ENCODE data around the gene TRPC1. TPM values are rescaled to one million over a fixed set of nuclear protein-coding genes. Genes with fewer than 3 reads are reported as not detected.
"Not testable (repeated sequence)": the region's sequence is repeated elsewhere in the genome, so short reads cannot be mapped to it uniquely, and the experiment has no call there.

TRPC1 gene
- total and polyA plus RNA-seq, 3 experiments from 2014 or later: 0.72 to 2.8 (median 1.1) TPM

GRCh38 chr3:142732066-142732465 is 8.2 kb downstream of the TRPC1 start:
- ChIA-PET POLR2A (no interaction called here), CTCF (no interaction called here)
- H3K9me3 ChIP-seq (ENCODE audit: low read length): no peaks in the 10 kb centered on the region
- no peak overlapping the region for H3K27ac ChIP-seq (ENCODE audit: low read depth, low read length)
- H3K36me3 Mint-ChIP-seq: no peaks in the 10 kb centered on the region
- H3K27me3 Mint-ChIP-seq: peaks cover 0 to 2% of the 10 kb centered on the region in 2 donors
- no peaks in the 10 kb centered on the region for H3K4me1 ChIP-seq (ENCODE audit: insufficient read depth, low read length)
- no peaks in the 10 kb centered on the region for H3K4me1 Mint-ChIP-seq
- H3K27ac Mint-ChIP-seq: no peak overlapping the region
- no peaks in the 10 kb centered on the region for H3K9me3 Mint-ChIP-seq
- no peak overlapping the region for H3K4me3 ChIP-seq (ENCODE audit: low read length)
- no peaks in the 10 kb centered on the region for H3K27me3 ChIP-seq (ENCODE audit: insufficient read depth, low read length, poor library complexity, severe bottlenecking)
- no peak overlapping the region for H3K4me3 Mint-ChIP-seq
- no peak for DNase-seq
- no peaks in the 10 kb centered on the region for H3K36me3 ChIP-seq (ENCODE audit: insufficient read depth, low read length)

- H3K27me3 Mint-ChIP-seq: peaks cover 0 to 2% of the 10 kb centered on the region in 2 donors
- ChIA-PET POLR2A (no interaction called here), CTCF (no interaction called here)
- Histone ChIP-seq H3K4me1 (ENCODE audit: insufficient read depth, low read length) (no peaks in the 10 kb centered on the region), H3K9me3 (ENCODE audit: low read length) (no peaks in the 10 kb centered on the region), H3K4me3 (ENCODE audit: low read length) (no peak overlapping the region), H3K27me3 (ENCODE audit: insufficient read depth, low read length, poor library complexity, severe bottlenecking) (no peaks in the 10 kb centered on the region), H3K27ac (ENCODE audit: low read depth, low read length) (no peak overlapping the region), H3K36me3 (ENCODE audit: insufficient read depth, low read length) (no peaks in the 10 kb centered on the region)
- H3K36me3 Mint-ChIP-seq: peaks cover 0 to 2% (median 0%) of the 10 kb centered on the region in 3 donors
- DNase-seq: no peak
- no peak overlapping the region for H3K27ac Mint-ChIP-seq
- H3K4me3 Mint-ChIP-seq: no peak overlapping the region
- no peaks in the 10 kb centered on the region for H3K4me1 Mint-ChIP-seq
- H3K9me3 Mint-ChIP-seq: no peaks in the 10 kb centered on the region
Observed at GRCh38 chr3:142734834-142735233, 11.0 kb downstream of the TRPC1 start.

- ChIA-PET POLR2A (no interaction called here), CTCF (no interaction called here)
- H3K4me3 ChIP-seq (ENCODE audit: low read length): no peak overlapping the region
- H3K27me3 ChIP-seq (ENCODE audit: insufficient read depth, low read length, poor library complexity, severe bottlenecking): no peaks in the 10 kb centered on the region
- H3K36me3 ChIP-seq (ENCODE audit: insufficient read depth, low read length): no peaks in the 10 kb centered on the region
- Mint-ChIP-seq H3K4me3 (peak overlapping the region in 1 of 7 donors; percentile 8), H3K27ac (no peak overlapping the region), H3K4me1 (no peaks in the 10 kb centered on the region), H3K27me3 (peaks cover 0 to 2% of the 10 kb centered on the region in 2 donors), H3K36me3 (peaks cover 0 to 2% (median 0%) of the 10 kb centered on the region in 3 donors), H3K9me3 (no peaks in the 10 kb centered on the region)
- no peaks in the 10 kb centered on the region for H3K9me3 ChIP-seq (ENCODE audit: low read length)
- no peak for DNase-seq
- no peak overlapping the region for H3K27ac ChIP-seq (ENCODE audit: low read depth, low read length)
- H3K4me1 ChIP-seq (ENCODE audit: insufficient read depth, low read length): no peaks in the 10 kb centered on the region
Observed at GRCh38 chr3:142735462-142735861, 11.6 kb downstream of the TRPC1 start.

GRCh38 chr3:142738396-142738795 is 14.6 kb downstream of the TRPC1 start:
- Mint-ChIP-seq H3K27ac (no peak overlapping the region), H3K27me3 (peaks cover 2 to 3% of the 10 kb centered on the region in 2 donors), H3K4me1 (no peaks in the 10 kb centered on the region), H3K36me3 (peaks cover 0 to 2% (median 0%) of the 10 kb centered on the region in 3 donors), H3K9me3 (no peaks in the 10 kb centered on the region), H3K4me3 (no peak overlapping the region)
- no peak overlapping the region for H3K27ac ChIP-seq (ENCODE audit: low read depth, low read length)
- no peaks in the 10 kb centered on the region for H3K4me1 ChIP-seq (ENCODE audit: insufficient read depth, low read length)
- ChIA-PET CTCF (no interaction called here), POLR2A (no interaction called here)
- no peaks in the 10 kb centered on the region for H3K36me3 ChIP-seq (ENCODE audit: insufficient read depth, low read length)
- H3K27me3 ChIP-seq (ENCODE audit: insufficient read depth, low read length, poor library complexity, severe bottlenecking): no peaks in the 10 kb centered on the region
- DNase-seq: no peak
- H3K4me3 ChIP-seq (ENCODE audit: low read length): no peak overlapping the region
- no peaks in the 10 kb centered on the region for H3K9me3 ChIP-seq (ENCODE audit: low read length)

GRCh38 chr3:142746646-142747045 is 22.8 kb downstream of the TRPC1 start:
- Histone ChIP-seq H3K4me1 (ENCODE audit: insufficient read depth, low read length) (no peaks in the 10 kb centered on the region), H3K9me3 (ENCODE audit: low read length) (no peaks in the 10 kb centered on the region), H3K27me3 (ENCODE audit: insufficient read depth, low read length, poor library complexity, severe bottlenecking) (no peaks in the 10 kb centered on the region), H3K4me3 (ENCODE audit: low read length) (no peak overlapping the region), H3K27ac (ENCODE audit: low read depth, low read length) (no peak overlapping the region), H3K36me3 (ENCODE audit: insufficient read depth, low read length) (no peaks in the 10 kb centered on the region)
- Mint-ChIP-seq H3K27me3 (peaks cover 0 to 3% of the 10 kb centered on the region in 2 donors), H3K9me3 (peaks cover 0 to 11% (median 3%) of the 10 kb centered on the region in 5 donors), H3K4me1 (no peaks in the 10 kb centered on the region), H3K4me3 (no peak overlapping the region), H3K36me3 (peaks cover 5 to 20% (median 13%) of the 10 kb centered on the region in 3 donors), H3K27ac (no peak overlapping the region)
- CTCF ChIA-PET: no interaction called here
- no peak for DNase-seq
- POLR2A ChIA-PET: no interaction called here

GRCh38 chr3:142750531-142750930 is 26.7 kb downstream of the TRPC1 start:
- H3K27ac ChIP-seq (ENCODE audit: low read depth, low read length); CTCF ChIA-PET; H3K27ac Mint-ChIP-seq; POLR2A ChIA-PET; H3K27me3 ChIP-seq (ENCODE audit: insufficient read depth, low read length, poor library complexity, severe bottlenecking); DNase-seq; H3K36me3 ChIP-seq (ENCODE audit: insufficient read depth, low read length); H3K4me3 ChIP-seq (ENCODE audit: low read length); H3K9me3 ChIP-seq (ENCODE audit: low read length); H3K27me3 Mint-ChIP-seq; H3K4me1 Mint-ChIP-seq; H3K4me1 ChIP-seq (ENCODE audit: insufficient read depth, low read length); H3K4me3 Mint-ChIP-seq: not testable (repeated sequence)
- peaks cover 6 to 20% (median 13%) of the 10 kb centered on the region in 3 donors for H3K36me3 Mint-ChIP-seq
- peaks cover 0 to 11% (median 3%) of the 10 kb centered on the region in 5 donors for H3K9me3 Mint-ChIP-seq

GRCh38 chr3:142752605-142753004 is 28.8 kb downstream of the TRPC1 start:
- not testable (repeated sequence) for H3K27ac Mint-ChIP-seq

GRCh38 chr3:142754494-142754893 is 30.7 kb downstream of the TRPC1 start:
- Histone ChIP-seq H3K9me3 (ENCODE audit: low read length) (no peaks in the 10 kb centered on the region), H3K36me3 (ENCODE audit: insufficient read depth, low read length) (no peaks in the 10 kb centered on the region), H3K4me3 (ENCODE audit: low read length) (no peak overlapping the region), H3K27me3 (ENCODE audit: insufficient read depth, low read length, poor library complexity, severe bottlenecking) (no peaks in the 10 kb centered on the region), H3K27ac (ENCODE audit: low read depth, low read length) (no peak overlapping the region), H3K4me1 (ENCODE audit: insufficient read depth, low read length) (no peaks in the 10 kb centered on the region)
- Mint-ChIP-seq H3K4me3 (no peak overlapping the region), H3K36me3 (peaks cover 1 to 27% (median 5%) of the 10 kb centered on the region in 3 donors), H3K27ac (no peak overlapping the region), H3K4me1 (no peaks in the 10 kb centered on the region), H3K9me3 (peaks cover 0 to 11% (median 5%) of the 10 kb centered on the region in 5 donors), H3K27me3 (no peaks in the 10 kb centered on the region)
- DNase-seq: no peak
- ChIA-PET CTCF (interaction anchor here (0.9 kb wide), 1 partner anchor 73 kb away, joined by 4 read pairs; no protein-coding TSS in a partner anchor), POLR2A (no interaction called here)

More at GRCh38 chr3:142752605-142753004, 28.8 kb downstream of the TRPC1 start:
- H3K27me3 Mint-ChIP-seq; H3K4me1 Mint-ChIP-seq; H3K9me3 ChIP-seq (ENCODE audit: low read length); H3K27ac ChIP-seq (ENCODE audit: low read depth, low read length); DNase-seq; H3K36me3 ChIP-seq (ENCODE audit: insufficient read depth, low read length); H3K4me1 ChIP-seq (ENCODE audit: insufficient read depth, low read length); H3K27me3 ChIP-seq (ENCODE audit: insufficient read depth, low read length, poor library complexity, severe bottlenecking); POLR2A ChIA-PET; CTCF ChIA-PET; H3K4me3 ChIP-seq (ENCODE audit: low read length); H3K4me3 Mint-ChIP-seq: not testable (repeated sequence)
- H3K36me3 Mint-ChIP-seq: peaks cover 6 to 20% (median 13%) of the 10 kb centered on the region in 3 donors
- peaks cover 0 to 11% (median 3%) of the 10 kb centered on the region in 5 donors for H3K9me3 Mint-ChIP-seq

GRCh38 chr3:142768338-142768737 is 44.5 kb downstream of the TRPC1 start:
- CTCF ChIA-PET: no interaction called here

More at GRCh38 chr3:142768338-142768737, 44.5 kb downstream of the TRPC1 start:
- Histone ChIP-seq H3K27ac (ENCODE audit: low read depth, low read length) (no peak overlapping the region), H3K36me3 (ENCODE audit: insufficient read depth, low read length) (no peaks in the 10 kb centered on the region), H3K27me3 (ENCODE audit: insufficient read depth, low read length, poor library complexity, severe bottlenecking) (no peaks in the 10 kb centered on the region), H3K4me3 (ENCODE audit: low read length) (no peak overlapping the region), H3K4me1 (ENCODE audit: insufficient read depth, low read length) (no peaks in the 10 kb centered on the region), H3K9me3 (ENCODE audit: low read length) (no peaks in the 10 kb centered on the region)
- Mint-ChIP-seq H3K9me3 (peaks cover 12 to 29% (median 25%) of the 10 kb centered on the region in 5 donors), H3K27ac (peak overlapping the region in 1 of 8 donors; percentile 52), H3K4me1 (no peaks in the 10 kb centered on the region), H3K4me3 (no peak overlapping the region), H3K36me3 (peaks cover 7 to 53% (median 20%) of the 10 kb centered on the region in 3 donors), H3K27me3 (peaks cover 0 to 6% of the 10 kb centered on the region in 2 donors)
- DNase-seq: no peak
- POLR2A ChIA-PET: no interaction called here

All from CD8-positive, alpha-beta memory T cell (primary cell).